Activated CD4-positive, alpha-beta T cell treated with anti-CD3 and anti-CD28 coated beads, Interleukin-2, amount 50 U/mL, for 16 hours (primary cell): ENCODE data around the gene TRAK1.

Source experiments
- DNase-seq: peaks from one replicate; pipeline ENCODE4 v3.0.0-alpha.2; 2020

Gene TRAK1

DNA sequence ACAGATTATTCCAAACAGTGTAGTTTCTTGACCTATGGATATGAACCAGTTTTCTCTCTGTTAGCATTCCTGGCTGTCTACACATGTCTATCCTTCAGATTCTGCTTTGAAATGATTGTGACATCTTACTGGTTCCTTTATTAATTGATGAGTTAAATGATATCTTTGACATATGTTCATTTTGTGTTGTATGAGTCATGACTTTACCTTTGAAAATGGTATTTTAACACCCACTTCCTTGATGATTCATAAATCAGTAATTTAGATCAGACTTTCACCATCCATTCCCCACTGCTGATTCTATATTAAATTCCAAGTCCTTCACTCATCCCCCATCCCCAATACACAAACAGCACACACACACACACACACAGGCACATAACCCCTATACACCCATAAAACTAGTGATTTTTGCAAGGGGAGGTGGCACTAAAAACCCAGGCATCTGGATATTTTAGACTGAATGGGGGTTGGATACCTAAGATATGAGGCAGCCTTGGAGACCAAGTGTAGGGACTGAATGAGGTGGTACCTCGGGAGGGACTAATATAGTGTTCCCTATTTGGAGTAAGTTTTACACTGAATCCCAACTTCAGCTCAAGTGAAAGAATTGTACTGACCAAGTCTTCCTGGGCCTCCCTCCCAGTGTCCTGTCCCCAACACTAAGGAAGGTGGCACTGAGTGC lies 165.1 kb downstream of the TRAK1 start:
- peak; percentile 18 for DNase-seq

DNA sequence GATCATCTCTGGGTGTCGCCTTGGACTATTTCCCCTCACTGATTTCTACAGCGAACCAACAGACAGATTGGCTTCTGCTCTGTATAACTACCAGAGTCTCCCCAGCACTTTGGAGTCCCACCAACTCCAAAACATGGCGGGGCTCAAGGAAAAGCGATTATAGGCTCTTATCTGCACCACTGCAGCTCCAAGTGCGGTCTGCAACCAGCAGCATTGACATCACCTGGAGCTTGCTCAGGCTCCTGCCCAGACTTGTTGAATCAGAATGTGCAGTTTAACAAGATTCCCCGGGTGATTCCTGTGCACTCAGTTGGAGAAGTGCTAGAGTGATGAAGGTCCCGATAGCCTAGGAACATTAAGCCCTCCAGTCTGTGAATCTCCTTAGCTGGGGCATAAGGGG lies 165.8 kb downstream of the TRAK1 start:
- no peak for DNase-seq

DNA sequence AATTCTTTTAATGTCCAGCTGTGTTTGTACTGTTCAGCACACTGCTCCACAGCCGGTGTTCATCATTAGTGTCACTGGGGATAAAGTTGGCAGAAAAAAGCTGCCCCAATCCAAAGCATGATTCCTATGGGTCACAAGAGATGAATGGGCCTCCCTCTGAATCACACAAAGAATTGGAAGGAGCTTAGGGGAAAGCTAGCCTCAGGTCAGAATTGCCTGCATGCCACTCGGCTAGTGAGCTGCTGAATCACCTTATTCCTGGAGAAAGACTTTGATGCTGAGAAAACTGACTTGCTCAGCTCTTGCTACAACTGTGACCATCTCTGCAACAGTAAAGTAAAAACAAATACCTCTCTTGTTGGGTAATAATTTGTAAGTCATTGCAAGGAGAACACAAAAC lies 171.4 kb downstream of the TRAK1 start:
- DNase-seq: no peak

DNA sequence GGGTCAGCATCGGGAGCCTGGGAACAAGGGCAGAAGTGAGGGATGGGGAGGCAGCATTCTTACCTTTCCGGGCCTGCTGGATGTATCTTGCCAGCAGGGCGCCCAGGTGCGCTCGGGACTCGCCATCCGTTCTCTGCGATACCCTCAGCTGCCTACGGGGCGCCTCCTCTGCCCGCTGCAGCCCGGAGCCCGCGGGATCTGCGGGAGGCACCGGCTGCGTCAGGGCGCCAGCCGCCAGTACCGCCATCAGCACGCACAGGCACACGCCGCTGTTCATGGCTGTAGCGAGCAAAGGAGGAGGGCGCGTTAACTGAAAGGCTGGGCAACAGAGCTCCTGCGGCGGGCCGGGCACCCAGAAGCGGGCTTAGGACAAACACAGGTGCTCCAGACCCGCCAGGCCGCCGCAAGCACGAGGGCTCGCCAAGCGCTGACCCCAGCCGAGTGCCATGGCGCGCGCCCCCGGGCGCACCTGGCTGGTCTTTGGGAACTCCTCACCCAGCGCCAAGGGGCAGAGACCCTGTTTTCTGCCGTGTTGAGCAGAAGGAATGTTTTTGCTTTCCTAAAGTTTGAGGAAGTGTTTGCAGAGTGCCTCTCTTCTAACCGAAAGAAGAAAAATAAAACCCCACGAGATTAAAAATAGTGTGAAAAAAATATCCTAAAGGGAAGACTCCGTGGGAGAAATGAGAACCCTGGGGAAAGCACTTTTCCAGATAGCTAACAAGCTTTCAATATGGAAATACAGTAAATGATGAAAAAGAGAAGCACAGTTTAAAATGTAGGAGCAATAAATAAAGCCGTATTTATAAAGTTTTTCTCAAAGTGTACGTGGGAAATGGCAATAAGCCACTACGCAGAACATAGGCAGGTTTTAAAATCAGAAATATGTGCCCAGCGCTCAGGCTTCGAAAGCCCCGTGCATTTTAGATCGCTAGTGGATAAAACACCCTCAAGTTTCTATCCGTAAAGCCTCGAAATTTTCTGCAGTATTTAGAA lies 172.5 kb downstream of the TRAK1 start:
- no peak for DNase-seq

DNA sequence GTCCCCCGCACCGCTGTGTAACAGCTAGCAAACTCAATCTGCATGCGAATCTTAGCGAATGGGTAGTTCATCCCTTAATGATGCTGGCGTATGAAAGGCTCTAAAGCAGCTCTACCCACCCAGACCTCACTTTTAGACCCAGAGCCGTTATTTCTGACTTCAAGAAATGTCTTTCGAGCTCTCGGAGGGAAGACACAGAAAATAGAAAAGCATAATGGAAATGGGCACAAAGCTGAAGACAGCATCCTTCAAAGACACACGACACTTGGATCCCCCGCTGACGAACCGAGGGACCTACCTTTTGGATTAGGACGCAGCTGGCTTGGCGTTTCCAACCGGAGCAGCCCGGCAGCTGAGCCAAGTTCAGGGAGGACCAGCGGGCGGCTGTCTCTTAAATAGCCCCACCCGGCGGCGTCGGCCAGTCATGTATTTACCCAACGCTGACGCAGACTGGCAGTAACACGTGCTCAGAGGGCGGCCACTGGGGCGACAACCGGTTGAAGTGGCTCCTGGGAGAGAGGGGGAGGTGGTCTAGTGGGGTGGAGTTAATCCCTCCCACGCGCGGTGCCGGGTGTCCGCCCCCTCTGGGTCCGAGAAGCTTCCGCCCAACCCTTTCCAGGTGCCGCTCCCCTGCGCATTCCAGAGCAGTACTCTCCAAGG lies 173.4 kb downstream of the TRAK1 start:
- DNase-seq: no peak

DNA sequence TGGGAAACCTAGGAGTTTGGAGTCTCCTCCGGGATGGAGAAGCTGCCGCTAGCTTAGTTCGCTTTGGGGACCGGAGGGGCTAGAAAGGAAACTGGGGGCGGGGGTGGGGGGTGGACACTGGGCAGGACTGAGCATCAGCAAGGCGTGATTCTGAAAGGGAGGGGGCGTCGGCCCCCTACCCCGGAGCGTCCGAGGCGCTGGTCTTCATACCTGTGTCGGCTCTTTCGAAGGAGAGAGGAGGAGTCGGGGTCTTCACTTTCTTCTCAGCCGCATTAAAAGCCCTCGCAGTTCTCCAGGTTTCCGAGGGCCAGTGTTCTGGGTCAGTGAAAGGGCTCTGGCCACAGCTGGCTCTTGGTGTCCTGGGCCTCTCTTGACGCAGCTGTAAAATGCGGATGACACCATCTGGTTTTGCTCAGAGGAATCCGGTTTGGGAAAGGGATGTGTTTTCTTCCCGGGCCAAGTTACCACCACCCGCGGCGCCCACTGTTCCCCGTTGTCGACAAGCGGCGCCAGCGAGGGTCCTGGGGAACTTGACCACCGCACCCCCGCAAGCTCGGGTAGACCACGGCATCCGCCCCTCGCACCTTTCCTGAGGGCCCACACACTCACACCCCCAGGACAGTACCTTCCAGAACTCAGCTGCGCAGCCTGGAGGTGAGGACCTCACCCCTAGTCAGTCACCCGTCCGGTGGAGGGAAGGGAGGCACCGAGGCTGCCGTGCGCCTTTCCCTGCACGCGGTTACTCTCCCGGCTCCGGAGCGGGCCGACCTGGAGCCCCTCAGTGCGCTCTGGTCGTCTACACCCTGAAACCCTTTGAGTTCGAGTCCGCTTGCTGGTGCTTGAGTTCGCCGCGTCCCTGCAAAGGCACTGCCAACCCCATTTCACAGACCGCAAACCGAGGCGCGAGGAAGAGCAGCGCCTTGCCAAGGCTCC lies 174.2 kb downstream of the TRAK1 start:
- no peak for DNase-seq

DNA sequence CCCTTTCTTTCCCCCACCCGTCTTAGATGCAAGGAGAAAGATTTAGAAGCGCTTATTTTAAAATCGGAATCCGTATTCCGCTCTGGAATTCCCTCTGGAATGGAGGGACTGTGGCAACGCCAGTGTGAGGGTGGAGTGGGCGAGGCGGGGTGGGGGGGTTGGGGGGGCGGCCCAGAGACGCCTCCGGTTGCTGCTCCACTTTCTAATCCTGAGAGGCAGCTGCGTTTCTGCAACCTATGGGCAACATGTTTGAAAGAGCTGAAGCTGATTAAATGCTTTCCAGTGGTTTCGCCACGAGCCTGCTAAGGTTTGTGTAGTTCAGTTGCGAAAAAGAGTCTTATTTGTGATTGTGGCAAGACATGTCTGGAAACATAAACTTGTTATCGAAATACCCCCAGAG lies 174.9 kb downstream of the TRAK1 start, which contains the start of gene CCK:
CCK (minus strand) TSS at position 101 of the 400 bp plus-strand sequence. CDS start 2,555 bp downstream, outside the sequence.
- DNase-seq: no peak

DNA sequence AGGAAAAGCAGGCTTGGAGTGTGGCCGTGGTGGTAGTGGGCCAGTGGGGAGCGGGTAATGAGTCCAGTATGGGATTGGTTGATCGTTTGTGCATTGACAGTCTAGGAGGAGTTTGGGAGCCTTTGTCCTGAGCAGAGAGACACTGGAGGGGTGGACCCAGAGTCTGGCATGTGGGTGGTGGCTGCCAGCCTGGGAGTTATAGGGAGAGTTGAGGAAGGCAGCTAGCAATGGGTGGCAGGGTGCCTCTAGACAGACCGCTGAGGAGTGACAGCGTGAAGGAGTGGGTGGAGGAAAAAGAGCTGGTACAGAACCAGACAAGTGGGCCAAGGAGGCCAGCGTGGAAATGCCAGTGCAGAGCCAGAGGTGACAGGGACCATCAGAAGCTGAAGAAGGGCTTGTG lies 176.7 kb downstream of the TRAK1 start:
- DNase-seq: no peak

DNA sequence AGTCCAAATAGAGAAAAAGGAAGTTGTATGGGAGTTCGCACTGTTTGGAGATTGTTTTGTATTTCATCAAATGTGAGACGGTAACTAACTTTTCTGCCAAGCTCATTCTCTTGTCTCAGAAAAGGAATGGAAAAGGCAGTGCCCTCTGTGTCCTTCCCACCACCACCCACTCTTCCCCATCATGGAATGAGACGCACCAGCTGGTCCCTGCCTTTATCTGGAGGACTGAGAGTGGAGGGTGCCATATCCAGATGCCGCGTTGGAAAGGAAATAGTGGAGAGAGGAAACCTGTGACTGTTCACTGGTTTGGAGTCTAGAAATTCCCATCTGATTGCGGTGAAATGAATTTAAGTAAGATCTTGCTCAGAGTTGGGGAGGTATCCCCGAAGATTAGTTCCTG lies 178.5 kb downstream of the TRAK1 start:
- no peak for DNase-seq

DNA sequence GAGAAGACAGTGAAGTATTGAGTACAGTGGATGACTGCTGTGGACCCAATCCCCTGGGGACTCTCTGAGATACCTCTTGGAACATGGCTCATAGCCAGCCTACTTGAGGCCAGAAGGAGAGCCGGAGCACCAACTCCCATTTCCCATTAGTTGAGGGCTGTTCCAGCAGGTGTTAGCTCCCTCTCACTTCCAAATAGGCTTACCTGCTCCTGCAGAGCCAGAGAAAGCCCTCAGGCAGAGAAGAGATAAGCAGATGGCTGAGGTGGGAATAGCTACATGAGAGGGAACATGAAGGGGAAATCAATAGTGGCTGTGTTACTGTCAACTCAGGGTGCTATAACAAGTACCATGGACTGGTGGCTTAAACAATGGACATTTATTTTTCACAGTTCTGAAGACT lies 179.4 kb downstream of the TRAK1 start:
- no peak for DNase-seq

DNA sequence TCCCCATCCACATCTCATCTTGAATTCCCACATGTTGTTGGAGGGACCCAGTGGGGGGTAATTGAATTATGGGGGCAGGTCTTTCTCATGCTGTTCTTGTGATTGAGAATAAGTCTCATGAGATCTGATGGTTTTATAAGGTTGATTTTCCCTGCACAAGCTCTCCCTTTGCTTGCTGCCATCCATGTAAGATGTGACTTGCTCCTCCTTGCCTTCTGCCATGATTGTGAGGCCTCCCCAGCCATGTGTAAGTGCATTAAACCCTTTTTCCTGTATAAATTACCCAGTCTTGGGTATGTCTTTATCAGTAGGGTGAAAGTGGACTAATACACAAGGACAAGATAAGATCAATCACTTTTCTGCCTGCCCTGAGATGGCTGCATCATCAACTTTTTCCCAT lies 180.6 kb downstream of the TRAK1 start:
- no peak for DNase-seq

DNA sequence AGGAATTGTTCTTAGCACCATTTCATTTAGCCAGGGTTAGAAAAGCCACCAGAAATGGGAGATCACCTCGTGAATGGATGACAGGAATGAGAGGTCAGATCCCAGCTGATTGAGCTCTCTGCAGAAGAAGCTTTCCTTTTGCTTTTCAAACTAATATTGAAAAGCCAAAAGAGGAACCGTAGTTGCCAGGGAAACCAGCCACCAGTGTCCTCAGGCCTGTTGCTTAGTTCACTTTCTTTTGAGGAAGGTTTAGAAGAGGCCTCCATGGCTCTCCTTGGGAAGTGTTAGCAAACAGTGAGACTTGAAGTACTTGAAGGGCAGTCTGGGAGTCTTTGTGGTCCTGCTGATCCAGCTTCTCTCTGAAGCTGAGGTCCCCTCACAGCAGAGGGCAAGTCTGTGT lies 182.2 kb downstream of the TRAK1 start:
- DNase-seq: no peak

DNA sequence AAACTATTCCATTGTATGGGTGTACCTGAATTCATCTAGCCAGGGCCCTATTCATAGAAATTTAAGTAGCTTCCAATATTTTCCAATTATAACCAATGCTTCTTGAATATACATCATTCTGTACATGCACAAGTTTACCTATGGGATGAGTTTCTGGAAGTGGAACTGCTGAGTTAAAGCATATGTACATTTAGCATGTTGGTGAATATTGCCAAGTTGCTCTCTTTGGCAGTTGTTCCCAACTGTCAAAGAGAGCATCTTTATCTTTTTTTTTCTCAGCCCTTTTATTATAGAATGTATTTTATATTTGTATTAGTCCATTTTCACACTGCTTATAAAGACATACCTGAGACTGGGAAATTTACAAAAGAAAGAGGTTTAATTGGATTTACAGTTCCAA lies 183.1 kb downstream of the TRAK1 start:
- DNase-seq: no peak

DNA sequence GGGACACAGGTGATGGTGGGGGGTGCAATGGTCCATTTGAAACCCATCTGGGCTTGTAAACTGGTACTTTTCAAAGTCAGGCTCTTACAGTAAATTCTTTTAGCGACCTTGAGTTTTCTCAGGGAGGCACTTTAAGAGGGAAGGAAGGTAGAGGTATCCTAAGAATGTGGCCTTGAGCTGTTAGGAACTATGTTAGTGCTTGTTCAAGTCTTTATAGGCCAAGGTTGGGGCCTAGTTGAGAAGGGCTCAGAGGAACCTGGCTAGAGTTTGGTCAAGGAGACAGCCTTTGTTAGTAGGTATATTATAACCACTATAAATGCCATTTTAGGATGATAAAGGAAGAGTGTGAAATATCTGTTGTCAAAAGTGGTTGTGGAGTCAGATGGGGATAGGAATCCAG lies 184.1 kb downstream of the TRAK1 start:
- no peak for DNase-seq
